NCI-H748 treated with DMSO at 0.1 percent for 48 hours (cell line): ENCODE measurements around the gene NHLRC4.
"Not testable (repeated sequence)": the region's sequence is repeated elsewhere in the genome, so short reads cannot be mapped to it uniquely, and the experiment has no call there.

ENCODE experiments used
- DNase-seq: peaks from one replicate; lab custom pipeline; 2025; lab: John Stamatoyannopoulos, UW

Gene NHLRC4

DNA sequence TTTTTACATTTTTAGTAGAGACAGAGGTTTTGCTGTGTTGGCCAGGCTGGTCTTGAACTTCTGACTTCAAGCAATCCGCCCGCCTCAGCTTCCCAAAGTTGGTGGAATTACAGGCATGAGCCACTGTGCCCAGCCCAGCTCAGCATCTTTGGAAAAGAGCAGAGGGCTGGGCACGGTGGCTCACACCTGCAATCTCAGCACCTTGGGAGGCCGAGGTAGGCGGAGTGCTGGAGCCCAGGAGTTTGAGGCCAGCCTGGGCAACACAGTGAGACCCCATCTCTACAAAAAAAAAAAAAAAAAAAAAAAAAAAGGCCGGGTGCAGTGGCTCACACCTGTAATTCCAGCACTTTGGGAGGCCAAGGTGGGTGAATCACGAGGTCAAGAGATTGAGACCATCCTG lies 30.9 kb downstream of the NHLRC4 start:
- not testable (repeated sequence) for DNase-seq

DNA sequence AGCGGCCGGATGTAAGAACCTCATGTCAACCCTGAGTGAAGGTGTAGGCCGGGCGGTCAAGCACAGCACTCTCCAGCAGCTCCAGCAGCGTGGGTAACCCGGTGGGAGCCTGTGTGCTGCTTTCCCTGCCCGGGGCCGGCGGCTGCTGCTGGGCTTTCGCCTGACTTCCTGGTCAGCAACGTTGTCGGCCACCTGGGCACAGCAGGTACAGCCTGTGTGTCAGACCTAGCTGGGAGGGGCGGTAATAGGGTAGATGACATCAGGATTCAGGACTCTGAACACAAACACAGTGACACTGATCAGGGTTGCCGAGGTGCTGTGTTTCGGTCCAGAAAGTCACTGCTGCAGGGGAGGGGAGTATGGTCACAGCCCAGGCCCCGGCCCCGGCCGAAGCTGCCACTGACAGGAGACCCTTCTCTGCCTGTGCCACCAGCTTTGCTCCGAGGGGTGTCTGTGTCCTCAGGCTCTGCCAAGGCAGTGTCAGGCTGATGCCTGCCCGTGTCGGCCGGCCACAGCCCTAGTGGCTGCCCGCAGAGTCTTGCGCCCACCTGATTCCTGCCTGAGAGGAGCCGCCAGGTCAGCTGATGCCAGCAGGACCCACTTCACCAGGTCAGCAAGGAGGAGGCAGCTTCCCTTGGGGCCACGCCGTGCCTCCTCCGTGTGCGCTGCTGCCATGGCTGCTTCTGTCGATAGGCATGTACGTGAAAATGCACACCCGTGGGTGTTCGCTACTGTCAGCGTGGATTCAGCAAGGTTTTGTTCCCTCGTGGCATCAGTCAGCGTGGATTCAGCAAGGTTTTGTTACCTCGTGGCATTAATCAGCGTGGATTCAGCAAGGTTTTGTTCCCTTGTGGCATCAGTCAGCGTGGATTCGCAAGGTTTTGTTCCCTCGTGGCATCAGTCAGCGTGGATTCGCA lies 32.3 kb downstream of the NHLRC4 start:
- no peak for DNase-seq

DNA sequence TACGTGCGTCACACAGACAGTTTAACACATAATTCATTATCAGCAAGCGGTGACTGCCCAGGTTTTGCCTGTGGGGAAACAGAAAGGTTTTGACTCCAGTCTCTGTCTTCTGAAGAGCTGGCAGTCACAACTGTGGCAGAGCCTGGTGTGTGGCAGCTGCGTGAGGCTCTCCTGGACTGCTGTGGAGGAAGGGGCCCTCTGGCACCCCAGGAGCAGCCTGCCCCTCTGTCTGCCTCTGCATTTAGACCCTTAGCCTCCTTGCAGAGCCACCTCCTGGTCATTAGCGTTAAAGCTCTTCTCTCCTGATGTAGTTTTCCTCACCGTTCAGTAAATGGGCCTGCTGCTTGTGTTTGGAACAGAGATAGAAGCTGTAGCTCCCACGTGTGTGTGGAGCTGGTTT lies 34.0 kb downstream of the NHLRC4 start:
- no peak for DNase-seq

DNA sequence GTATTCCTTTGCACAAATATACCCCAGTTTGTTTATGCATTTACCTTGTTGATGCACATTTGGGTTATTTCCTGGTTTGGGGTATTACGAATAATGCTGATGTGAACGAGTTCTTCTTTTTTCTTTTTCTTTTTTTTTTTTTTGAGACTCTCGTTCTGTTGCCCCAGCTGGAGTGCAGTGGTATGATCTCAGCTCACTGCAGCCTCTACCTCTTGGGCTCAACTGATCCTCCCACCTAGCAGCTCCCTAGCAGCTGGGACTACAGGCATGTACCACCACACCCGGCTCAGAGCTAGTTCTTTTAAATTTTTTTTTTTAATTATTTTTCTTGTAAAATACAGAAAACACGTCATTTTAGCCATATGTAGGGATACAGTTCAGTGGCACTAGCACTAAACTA lies 37.1 kb downstream of the NHLRC4 start:
- no peak for DNase-seq

DNA sequence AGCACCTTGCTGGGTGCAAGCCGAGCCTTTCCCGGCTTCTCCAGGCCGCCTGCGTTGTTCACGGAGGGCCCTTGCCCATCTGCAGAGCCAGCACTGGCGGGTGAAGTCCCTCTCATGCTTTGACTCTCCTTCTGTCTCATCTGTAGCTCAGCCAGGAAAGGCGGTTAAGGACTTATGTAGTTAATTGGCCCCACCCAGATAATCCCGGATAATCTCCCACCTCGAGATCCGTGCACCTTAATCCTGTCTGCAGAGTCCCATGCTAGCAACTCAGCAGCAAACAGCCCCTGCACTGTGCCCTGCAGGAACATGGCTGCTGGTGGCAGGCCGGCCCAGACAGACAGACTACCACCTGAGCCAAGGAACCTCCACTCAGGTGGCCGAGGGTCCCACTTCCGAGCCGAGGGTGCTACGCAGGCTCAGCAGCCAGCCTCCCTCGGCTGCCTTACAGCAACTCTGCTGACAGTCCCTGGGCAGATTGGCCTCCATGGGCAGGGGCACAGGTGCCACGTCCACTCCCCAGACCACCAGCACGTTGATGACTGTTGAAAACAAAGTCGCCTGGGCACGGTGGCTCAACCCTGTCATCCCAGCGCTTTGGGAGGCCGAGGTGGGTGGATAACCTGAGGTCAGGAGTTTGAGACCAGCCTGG lies 40.0 kb downstream of the NHLRC4 start:
- no peak for DNase-seq

DNA sequence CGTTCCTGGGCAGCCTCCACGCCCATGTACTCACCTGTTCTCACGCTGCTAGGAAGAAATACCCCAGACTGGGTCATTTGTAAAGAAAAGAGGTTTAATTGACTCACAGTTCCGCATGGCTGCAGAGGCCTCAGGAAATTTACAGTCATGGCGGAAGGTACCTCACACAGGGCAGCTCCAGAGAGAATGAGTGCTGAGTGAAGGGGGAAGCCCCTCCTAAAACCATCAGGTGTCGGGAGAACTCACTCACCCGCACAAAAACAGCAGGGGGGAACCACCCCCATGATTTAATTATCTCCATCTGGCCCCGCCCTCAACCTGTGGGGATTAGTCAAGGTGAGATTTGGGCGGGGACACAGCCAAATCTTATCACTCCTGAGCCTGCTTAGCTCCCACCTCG lies 41.2 kb downstream of the NHLRC4 start:
- no peak for DNase-seq

- no peak for DNase-seq
Measured at GRCh38 chr16:609316-609715, 42.5 kb downstream of the NHLRC4 start.

DNA sequence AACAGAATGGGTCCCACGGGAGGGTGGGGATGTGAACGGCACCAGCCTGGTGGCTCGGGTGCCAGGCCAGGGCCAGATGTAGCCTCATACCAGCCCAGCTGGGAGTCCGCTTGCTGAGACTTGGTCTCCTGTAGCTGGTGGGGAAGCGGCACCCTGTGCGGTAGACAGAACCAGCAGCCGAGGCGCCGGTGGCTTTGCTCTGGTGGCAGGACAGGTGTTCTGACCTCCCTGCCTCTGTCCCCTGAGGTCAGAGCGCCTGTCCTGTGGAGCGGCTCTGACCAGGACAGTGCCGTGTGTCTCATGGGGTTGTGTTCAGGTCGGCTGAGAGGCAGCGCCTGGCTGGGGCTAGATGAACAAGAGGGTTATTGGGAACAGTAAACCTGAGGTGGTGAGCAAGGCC lies 43.2 kb downstream of the NHLRC4 start:
- DNase-seq = no peak

DNA sequence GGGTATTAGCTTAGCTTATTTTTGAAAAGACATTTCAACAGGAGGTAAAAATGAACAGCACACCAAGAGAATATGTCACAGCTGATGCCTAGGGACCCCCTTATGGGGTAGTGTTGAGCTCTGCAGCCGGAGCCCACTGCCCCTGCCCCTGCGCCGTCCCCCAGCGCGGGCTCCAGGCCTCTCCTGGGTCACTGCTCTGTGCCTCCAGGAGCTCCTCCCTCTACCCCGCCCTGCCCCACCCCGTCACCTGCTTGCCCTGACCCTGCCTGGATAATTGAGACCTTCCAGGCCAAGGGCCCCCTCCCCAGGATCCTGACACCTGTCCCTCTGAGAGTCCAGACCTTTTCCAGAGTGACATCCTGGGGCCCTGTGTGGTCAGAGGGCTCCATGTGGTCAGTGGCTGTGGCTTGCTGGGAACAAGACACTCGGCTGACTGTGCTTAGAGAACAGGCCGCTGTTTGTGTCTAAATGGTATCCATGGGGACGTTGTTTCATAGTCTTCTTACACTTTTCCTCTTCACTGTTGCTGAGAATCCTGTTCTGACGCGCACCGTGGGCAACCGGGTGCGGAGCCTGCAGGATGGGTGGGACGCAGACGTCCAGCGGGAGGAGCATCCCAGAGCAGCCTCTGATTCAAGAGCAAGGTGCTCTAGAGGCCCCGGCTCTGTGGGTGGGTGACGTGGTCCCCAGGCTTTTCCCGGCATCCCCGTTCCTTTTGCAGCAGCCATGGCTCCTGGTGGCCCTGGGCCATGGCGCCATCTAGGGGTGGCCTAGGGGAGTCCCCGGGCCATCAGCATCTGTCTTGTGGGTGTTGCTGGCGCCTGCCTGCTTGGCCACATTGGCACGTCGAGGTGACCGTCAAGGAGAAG lies 43.9 kb downstream of the NHLRC4 start:
- no peak for DNase-seq

GRCh38 chr16:615122-615521 lies 48.3 kb downstream of the NHLRC4 start:
- no peak for DNase-seq

- no peak for DNase-seq
Measured at GRCh38 chr16:616733-617586, 50.2 kb downstream of the NHLRC4 start.

DNA sequence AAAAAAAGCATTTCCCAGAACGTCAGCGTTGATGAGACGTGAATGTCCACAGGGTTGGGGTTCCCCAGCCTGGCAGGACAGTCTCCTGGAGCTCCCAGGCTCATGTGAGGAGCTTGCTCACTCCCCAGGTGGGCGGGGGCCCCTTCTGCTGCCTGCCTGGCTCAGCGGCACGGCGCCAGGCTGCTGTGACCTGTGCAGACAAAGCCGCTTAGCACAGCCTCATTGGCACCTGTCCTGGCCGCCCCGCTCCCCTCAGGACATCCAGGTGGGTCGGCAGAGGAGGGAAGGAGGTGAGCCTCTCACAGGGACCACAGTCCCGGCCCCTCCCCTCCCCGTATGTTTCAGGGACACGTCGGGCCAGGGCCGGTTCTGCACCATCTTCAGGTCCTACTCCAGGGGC lies 51.0 kb downstream of the NHLRC4 start:
- no peak for DNase-seq
